Measurements from ENCODE around the gene KCTD14. TPM values are rescaled to one million over a fixed set of nuclear protein-coding genes. Genes with fewer than 3 reads are reported as not detected.
"Not testable (repeated sequence)": the region's sequence is repeated elsewhere in the genome, so short reads cannot be mapped to it uniquely, and the experiment has no call there.

The KCTD14 gene
- total RNA-seq, 1 donor from 2014 or later: 0.96 TPM

DNA sequence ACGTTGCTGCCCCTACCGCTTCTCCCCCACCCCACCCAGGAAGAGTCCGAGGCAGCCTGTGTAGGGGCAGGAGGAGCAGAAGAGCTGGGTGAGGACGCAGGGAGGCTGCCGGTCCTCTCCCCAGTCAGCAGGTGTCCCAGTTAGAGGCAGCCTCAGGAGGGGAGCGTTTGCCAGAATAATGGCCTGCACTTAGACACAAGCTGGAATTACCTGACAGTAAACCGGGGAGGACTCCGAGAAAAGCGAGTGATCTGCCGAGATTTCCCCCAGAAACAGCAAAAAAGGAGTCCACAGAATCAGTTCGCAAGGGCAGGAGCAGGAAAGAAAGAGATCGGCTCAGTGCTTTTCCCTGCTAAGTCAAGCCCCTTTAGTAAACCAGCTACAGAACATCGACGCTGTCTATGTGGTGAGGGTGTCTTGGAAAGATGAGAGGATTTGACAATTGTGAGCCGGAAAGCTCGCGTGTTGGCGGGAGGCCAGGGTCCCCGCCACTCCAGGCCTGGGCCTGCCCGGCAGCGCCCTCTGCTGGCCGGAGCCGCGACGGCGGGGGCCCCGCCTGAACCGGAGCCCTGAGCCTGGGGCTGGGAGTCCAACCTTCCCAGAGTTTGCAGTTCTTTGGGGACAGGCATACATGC lies 22.9 kb upstream of the KCTD14 start:
- intact Hi-C loops (cut with DNase I): loop anchor here (10.0 kb wide), 1 partner anchor 519 kb away; no protein-coding TSS in a partner anchor
- peak overlapping the region; percentile 52 to 73 for H3K4me3 ChIP-seq
- no peaks in the 10 kb centered on the region for H3K36me3 ChIP-seq
- peak in 1 of 2 donors; percentile 87 for DNase-seq (ENCODE audit: low spot score in 2 of 2)
- peaks cover 0 to 2% of the 10 kb centered on the region in 2 donors for H3K4me1 ChIP-seq
- TF ChIP-seq, protein P1, sequence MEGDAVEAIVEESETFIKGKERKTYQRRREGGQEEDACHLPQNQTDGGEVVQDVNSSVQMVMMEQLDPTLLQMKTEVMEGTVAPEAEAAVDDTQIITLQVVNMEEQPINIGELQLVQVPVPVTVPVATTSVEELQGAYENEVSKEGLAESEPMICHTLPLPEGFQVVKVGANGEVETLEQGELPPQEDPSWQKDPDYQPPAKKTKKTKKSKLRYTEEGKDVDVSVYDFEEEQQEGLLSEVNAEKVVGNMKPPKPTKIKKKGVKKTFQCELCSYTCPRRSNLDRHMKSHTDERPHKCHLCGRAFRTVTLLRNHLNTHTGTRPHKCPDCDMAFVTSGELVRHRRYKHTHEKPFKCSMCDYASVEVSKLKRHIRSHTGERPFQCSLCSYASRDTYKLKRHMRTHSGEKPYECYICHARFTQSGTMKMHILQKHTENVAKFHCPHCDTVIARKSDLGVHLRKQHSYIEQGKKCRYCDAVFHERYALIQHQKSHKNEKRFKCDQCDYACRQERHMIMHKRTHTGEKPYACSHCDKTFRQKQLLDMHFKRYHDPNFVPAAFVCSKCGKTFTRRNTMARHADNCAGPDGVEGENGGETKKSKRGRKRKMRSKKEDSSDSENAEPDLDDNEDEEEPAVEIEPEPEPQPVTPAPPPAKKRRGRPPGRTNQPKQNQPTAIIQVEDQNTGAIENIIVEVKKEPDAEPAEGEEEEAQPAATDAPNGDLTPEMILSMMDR (IDR thresholded peaks at IDR 0.05): peak; percentile 88 to 99 (median 97)
- no peaks in the 10 kb centered on the region for H3K27me3 ChIP-seq
- no peaks in the 10 kb centered on the region for H3K9me3 ChIP-seq
- peak overlapping the region; percentile 41 to 52 for H3K27ac ChIP-seq

- Histone ChIP-seq H3K4me1 (peaks cover 2 to 10% of the 10 kb centered on the region in 2 donors), H3K4me3 (no peak overlapping the region), H3K27me3 (no peaks in the 10 kb centered on the region), H3K36me3 (no peaks in the 10 kb centered on the region), H3K27ac (no peak overlapping the region), H3K9me3 (no peaks in the 10 kb centered on the region)
- no peak for DNase-seq (ENCODE audit: low spot score in 2 of 2)
- intact Hi-C loops (cut with DNase I): loop anchor here (10.0 kb wide), 1 partner anchor 520 kb away; no protein-coding TSS in a partner anchor
- TF ChIP-seq, protein P1 (IDR thresholded peaks at IDR 0.05): no peak
Measured at GRCh38 chr11:78044706-78045105, 21.6 kb upstream of the KCTD14 start.

DNA sequence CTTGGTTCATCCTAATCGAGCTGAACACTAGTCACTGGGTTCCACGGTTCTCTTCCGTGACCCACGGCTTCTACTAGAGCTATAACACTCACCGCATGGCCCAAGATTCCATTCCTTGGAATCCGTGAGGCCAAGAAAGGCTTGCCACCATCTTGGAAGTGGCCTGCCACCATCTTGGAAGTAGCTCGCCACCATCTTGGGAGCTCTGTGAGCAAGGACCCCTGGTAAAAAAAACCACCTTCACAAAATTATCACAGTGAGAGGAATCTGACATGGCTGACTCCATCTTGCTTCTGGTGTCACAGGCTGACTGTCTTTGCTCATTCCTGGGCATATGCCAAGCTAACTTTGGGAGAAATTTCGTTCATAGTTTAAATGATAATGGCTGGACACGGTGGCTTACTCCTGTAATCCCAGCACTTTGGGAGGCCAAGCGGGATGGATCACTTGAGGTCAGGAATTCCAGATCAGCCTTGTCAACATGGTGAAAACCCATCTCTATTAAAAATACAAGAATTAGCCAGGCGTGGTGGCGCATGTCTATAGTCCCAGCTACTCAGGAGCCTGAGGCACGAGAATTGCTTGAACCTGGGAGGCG lies 18.9 kb upstream of the KCTD14 start:
- intact Hi-C loops (cut with DNase I): loop anchor here (10.0 kb wide), 1 partner anchor 523 kb away; no protein-coding TSS in a partner anchor
- no peaks in the 10 kb centered on the region for H3K9me3 ChIP-seq

DNA sequence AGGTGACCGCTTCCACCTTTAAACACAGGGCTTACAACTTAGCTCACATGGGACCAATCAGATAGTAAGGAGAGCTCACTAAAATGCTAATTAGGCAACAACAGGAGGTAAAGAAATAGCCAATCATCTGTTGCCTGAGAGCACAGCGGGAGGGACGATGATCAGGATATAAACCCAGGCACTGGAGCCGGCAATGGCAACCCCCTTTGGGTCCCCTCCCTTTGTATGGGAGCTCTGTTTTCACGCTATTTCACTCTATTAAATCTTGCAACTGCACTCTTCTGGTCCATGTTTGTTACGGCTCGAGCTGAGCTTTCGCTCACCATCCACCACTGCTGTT lies 18.3 kb upstream of the KCTD14 start:
- not testable (repeated sequence) for H3K9me3 ChIP-seq; DNase-seq (ENCODE audit: low spot score in 2 of 2); H3K27me3 ChIP-seq; H3K27ac ChIP-seq; H3K36me3 ChIP-seq; H3K4me3 ChIP-seq
- intact Hi-C loops (cut with DNase I): loop anchor here (10.0 kb wide), 1 partner anchor 523 kb away; no protein-coding TSS in a partner anchor
- H3K4me1 ChIP-seq: peaks cover 2 to 14% of the 10 kb centered on the region in 2 donors

More for the DNA sequence above, 18.9 kb upstream of the KCTD14 start:
- Histone ChIP-seq H3K36me3 (no peaks in the 10 kb centered on the region), H3K4me1 (peaks cover 2 to 14% of the 10 kb centered on the region in 2 donors), H3K27me3 (no peaks in the 10 kb centered on the region), H3K4me3 (no peak overlapping the region), H3K27ac (no peak overlapping the region)
- TF ChIP-seq, protein P1 (IDR thresholded peaks at IDR 0.05): no peak
- DNase-seq (ENCODE audit: low spot score in 2 of 2): no peak

- intact Hi-C loops (cut with DNase I): loop anchor here (1.0 to 10.0 kb wide), 2 partner anchors 47 to 524 kb away; partner anchors contain the start of gene INTS4
Measured at GRCh38 chr11:78040691-78041379, 17.8 kb upstream of the KCTD14 start.

More at GRCh38 chr11:78040691-78041379, 17.8 kb upstream of the KCTD14 start:
- H3K36me3 ChIP-seq: no peaks in the 10 kb centered on the region
- TF ChIP-seq, protein P1 (IDR thresholded peaks at IDR 0.05): no peak
- H3K27ac ChIP-seq: peak overlapping the region; percentile 81 to 84
- H3K4me1 ChIP-seq: peaks cover 2 to 14% of the 10 kb centered on the region in 2 donors
- H3K9me3 ChIP-seq: no peaks in the 10 kb centered on the region
- H3K4me3 ChIP-seq: no peak overlapping the region
- peak in 1 of 2 donors; percentile 65 for DNase-seq (ENCODE audit: low spot score in 2 of 2)
- no peaks in the 10 kb centered on the region for H3K27me3 ChIP-seq
